GM21825 (cell line): ENCODE measurements around the gene PDZD4.

ENCODE experiments used
- ATAC-seq: cut with Tn5 transposase; IDR thresholded peaks from one replicate; pipeline ENCODE4 v1.9.1; 2021; ENCODE audit warnings: mild to moderate bottlenecking, moderate library complexity; ENCODE audit not compliant: unreplicated experiment

The PDZD4 gene

GRCh38 chrX:153829799-153830639, at the start of gene PDZD4:
PDZD4 (minus strand) TSS chrX:153830544; CDS start chrX:153830298, 246 bp downstream.
- no peak for ATAC-seq

- ATAC-seq = no peak
These were observed 49.5 kb upstream of the PDZD4 start for GRCh38 chrX:153879741-153880439.

GRCh38 chrX:153878969-153879653, 48.8 kb upstream of the PDZD4 start:
- no peak for ATAC-seq

- ATAC-seq = no peak
These were observed 48.0 kb upstream of the PDZD4 start for GRCh38 chrX:153878345-153878744.

- ATAC-seq = no peak
These were observed 47.4 kb upstream of the PDZD4 start for GRCh38 chrX:153877571-153878261.

- ATAC-seq = no peak
These were observed 45.8 kb upstream of the PDZD4 start for GRCh38 chrX:153876112-153876491.

GRCh38 chrX:153875391-153876111, 45.2 kb upstream of the PDZD4 start:
- ATAC-seq = no peak

- ATAC-seq = no peak
These were observed 44.2 kb upstream of the PDZD4 start for GRCh38 chrX:153874366-153875125.

GRCh38 chrX:153874085-153874365, 43.7 kb upstream of the PDZD4 start:
- no peak for ATAC-seq

- ATAC-seq = no peak
These were observed 43.1 kb upstream of the PDZD4 start for GRCh38 chrX:153873282-153874084.

- no peak for ATAC-seq
These were observed 41.9 kb upstream of the PDZD4 start for GRCh38 chrX:153871946-153872878.

GRCh38 chrX:153871451-153871850, 41.1 kb upstream of the PDZD4 start:
- ATAC-seq = no peak

GRCh38 chrX:153870791-153871360, 40.5 kb upstream of the PDZD4 start:
- no peak for ATAC-seq

GRCh38 chrX:153870288-153870690, 39.9 kb upstream of the PDZD4 start:
- no peak for ATAC-seq

GRCh38 chrX:153869473-153870287, 39.3 kb upstream of the PDZD4 start:
- ATAC-seq = no peak

GRCh38 chrX:153868576-153869472, 38.5 kb upstream of the PDZD4 start:
- no peak for ATAC-seq
